ENCODE data around the gene BDKRB2. TPM values are rescaled to one million over a fixed set of nuclear protein-coding genes. Genes with fewer than 3 reads are reported as not detected.

The BDKRB2 gene
- total RNA-seq, 1 donor from 2014 or later = 0.70 TPM

GRCh38 chr14:96201157-96201556 is 3.5 kb upstream of the BDKRB2 start:
- Mint-ChIP-seq H3K9me3 (ENCODE audit: unreplicated experiment) (peaks cover 8% of the 10 kb centered on the region), H3K27me3 (ENCODE audit: low read depth, unreplicated experiment) (peaks cover 13% of the 10 kb centered on the region), H3K36me3 (ENCODE audit: low read depth, unreplicated experiment) (no peaks in the 10 kb centered on the region), H3K27ac (ENCODE audit: unreplicated experiment) (no peak overlapping the region), H3K4me3 (ENCODE audit: unreplicated experiment) (no peak overlapping the region), H3K4me1 (ENCODE audit: low read depth, unreplicated experiment) (peaks cover 29% of the 10 kb centered on the region)
- TF ChIP-seq CTCF (IDR thresholded peaks at IDR 0.05; ENCODE audit: insufficient read depth, low read depth, low read length) (no peak), EZH2 (IDR thresholded peaks at IDR 0.05; ENCODE audit: insufficient read depth, low read length) (no peak)
- Histone ChIP-seq H3K9me3 (ENCODE audit: insufficient read depth, low read depth, low read length) (no peaks in the 10 kb centered on the region), H3K9ac (ENCODE audit: low read length) (no peak overlapping the region), H3K36me3 (ENCODE audit: insufficient read depth, low read length) (no peaks in the 10 kb centered on the region), H3K27me3 (ENCODE audit: insufficient read depth, low read length) (no peaks in the 10 kb centered on the region), H3K4me3 (ENCODE audit: insufficient read depth, low read depth, low read length) (no peak overlapping the region), H2AFZ (ENCODE audit: low read depth, low read length) (no peak overlapping the region), H3K27ac (ENCODE audit: low read depth, low read length) (no peak overlapping the region), H4K20me1 (ENCODE audit: insufficient read depth, low read length) (no peaks in the 10 kb centered on the region), H3K4me1 (ENCODE audit: insufficient read depth, low read length) (peaks cover 10% of the 10 kb centered on the region), H3K79me2 (ENCODE audit: insufficient read depth, low read length) (no peaks in the 10 kb centered on the region), H3K4me2 (ENCODE audit: low read length) (no peak overlapping the region)
- DNase-seq (ENCODE audit: low read depth) (no peak), FAIRE-seq (no peak)

GRCh38 chr14:96201965-96202364 is 2.7 kb upstream of the BDKRB2 start:
- Mint-ChIP-seq H3K9me3 (ENCODE audit: unreplicated experiment) (peaks cover 1% of the 10 kb centered on the region), H3K4me1 (ENCODE audit: low read depth, unreplicated experiment) (peaks cover 29% of the 10 kb centered on the region), H3K36me3 (ENCODE audit: low read depth, unreplicated experiment) (no peaks in the 10 kb centered on the region), H3K27me3 (ENCODE audit: low read depth, unreplicated experiment) (peaks cover 9% of the 10 kb centered on the region), H3K27ac (ENCODE audit: unreplicated experiment) (no peak overlapping the region), H3K4me3 (ENCODE audit: unreplicated experiment) (no peak overlapping the region)
- Histone ChIP-seq H3K9me3 (ENCODE audit: insufficient read depth, low read depth, low read length) (no peaks in the 10 kb centered on the region), H3K36me3 (ENCODE audit: insufficient read depth, low read length) (no peaks in the 10 kb centered on the region), H3K4me2 (ENCODE audit: low read length) (no peak overlapping the region), H3K4me1 (ENCODE audit: insufficient read depth, low read length) (peaks cover 10% of the 10 kb centered on the region), H4K20me1 (ENCODE audit: insufficient read depth, low read length) (no peaks in the 10 kb centered on the region), H3K79me2 (ENCODE audit: insufficient read depth, low read length) (no peaks in the 10 kb centered on the region), H3K27ac (ENCODE audit: low read depth, low read length) (no peak overlapping the region), H3K9ac (ENCODE audit: low read length) (no peak overlapping the region), H3K4me3 (ENCODE audit: insufficient read depth, low read depth, low read length) (no peak overlapping the region), H2AFZ (ENCODE audit: low read depth, low read length) (no peak overlapping the region), H3K27me3 (ENCODE audit: insufficient read depth, low read length) (no peaks in the 10 kb centered on the region)
- FAIRE-seq = no peak
- no peak for DNase-seq (ENCODE audit: low read depth)
- TF ChIP-seq CTCF (IDR thresholded peaks at IDR 0.05; ENCODE audit: insufficient read depth, low read depth, low read length) (no peak), EZH2 (IDR thresholded peaks at IDR 0.05; ENCODE audit: insufficient read depth, low read length) (no peak)

- no peak overlapping the region for H3K4me3 ChIP-seq (ENCODE audit: insufficient read depth, low read depth, low read length)
- H3K79me2 ChIP-seq (ENCODE audit: insufficient read depth, low read length) = no peaks in the 10 kb centered on the region
- Mint-ChIP-seq H3K27ac (ENCODE audit: unreplicated experiment) (no peak overlapping the region), H3K9me3 (ENCODE audit: unreplicated experiment) (peaks cover 1% of the 10 kb centered on the region), H3K4me3 (ENCODE audit: unreplicated experiment) (no peak overlapping the region), H3K27me3 (ENCODE audit: low read depth, unreplicated experiment) (peaks cover 9% of the 10 kb centered on the region), H3K36me3 (ENCODE audit: low read depth, unreplicated experiment) (no peaks in the 10 kb centered on the region), H3K4me1 (ENCODE audit: low read depth, unreplicated experiment) (peaks cover 29% of the 10 kb centered on the region)
- H3K4me2 ChIP-seq (ENCODE audit: low read length) = no peak overlapping the region
- no peak overlapping the region for H3K9ac ChIP-seq (ENCODE audit: low read length)
- no peak for FAIRE-seq
- no peaks in the 10 kb centered on the region for H3K27me3 ChIP-seq (ENCODE audit: insufficient read depth, low read length)
- H3K9me3 ChIP-seq (ENCODE audit: insufficient read depth, low read depth, low read length) = no peaks in the 10 kb centered on the region
- no peaks in the 10 kb centered on the region for H4K20me1 ChIP-seq (ENCODE audit: insufficient read depth, low read length)
- TF ChIP-seq EZH2 (IDR thresholded peaks at IDR 0.05; ENCODE audit: insufficient read depth, low read length) = no peak
- TF ChIP-seq CTCF (IDR thresholded peaks at IDR 0.05; ENCODE audit: insufficient read depth, low read depth, low read length) = no peak
- no peak overlapping the region for H2AFZ ChIP-seq (ENCODE audit: low read depth, low read length)
- H3K4me1 ChIP-seq (ENCODE audit: insufficient read depth, low read length) = peaks cover 10% of the 10 kb centered on the region
- H3K36me3 ChIP-seq (ENCODE audit: insufficient read depth, low read length) = no peaks in the 10 kb centered on the region
- no peak for DNase-seq (ENCODE audit: low read depth)
- H3K27ac ChIP-seq (ENCODE audit: low read depth, low read length) = no peak overlapping the region
Observed at GRCh38 chr14:96202441-96203094, 2.1 kb upstream of the BDKRB2 start.

Measured in astrocyte (in vitro differentiated cells and primary cell).